ENCODE results near the gene TAF11L10.
"Not testable (repeated sequence)": the region's sequence is repeated elsewhere in the genome, so short reads cannot be mapped to it uniquely, and the experiment has no call there.

DNA sequence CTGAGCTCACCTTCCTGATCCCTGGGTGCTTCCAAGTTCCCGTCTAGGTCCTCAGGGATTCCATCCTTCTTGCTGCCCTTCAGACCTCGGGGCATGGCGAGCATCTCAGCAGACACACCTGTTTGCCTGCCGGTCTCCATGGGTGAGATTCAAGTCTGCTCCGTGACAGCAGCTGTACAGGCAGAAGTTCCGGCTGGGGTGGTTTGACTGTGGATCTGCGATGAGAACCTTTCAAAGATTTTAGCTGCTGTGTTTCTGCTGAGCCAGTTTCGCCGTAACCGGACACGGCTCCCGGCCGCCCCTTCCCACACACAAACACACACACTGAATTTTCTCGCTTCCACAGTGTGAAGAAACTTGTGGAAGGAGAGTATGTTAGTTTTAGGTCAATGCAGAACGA, 3.4 kb downstream of the TAF11L10 start, which contains the start of gene TAF11L9:
- TF ChIP-seq, protein P1, sequence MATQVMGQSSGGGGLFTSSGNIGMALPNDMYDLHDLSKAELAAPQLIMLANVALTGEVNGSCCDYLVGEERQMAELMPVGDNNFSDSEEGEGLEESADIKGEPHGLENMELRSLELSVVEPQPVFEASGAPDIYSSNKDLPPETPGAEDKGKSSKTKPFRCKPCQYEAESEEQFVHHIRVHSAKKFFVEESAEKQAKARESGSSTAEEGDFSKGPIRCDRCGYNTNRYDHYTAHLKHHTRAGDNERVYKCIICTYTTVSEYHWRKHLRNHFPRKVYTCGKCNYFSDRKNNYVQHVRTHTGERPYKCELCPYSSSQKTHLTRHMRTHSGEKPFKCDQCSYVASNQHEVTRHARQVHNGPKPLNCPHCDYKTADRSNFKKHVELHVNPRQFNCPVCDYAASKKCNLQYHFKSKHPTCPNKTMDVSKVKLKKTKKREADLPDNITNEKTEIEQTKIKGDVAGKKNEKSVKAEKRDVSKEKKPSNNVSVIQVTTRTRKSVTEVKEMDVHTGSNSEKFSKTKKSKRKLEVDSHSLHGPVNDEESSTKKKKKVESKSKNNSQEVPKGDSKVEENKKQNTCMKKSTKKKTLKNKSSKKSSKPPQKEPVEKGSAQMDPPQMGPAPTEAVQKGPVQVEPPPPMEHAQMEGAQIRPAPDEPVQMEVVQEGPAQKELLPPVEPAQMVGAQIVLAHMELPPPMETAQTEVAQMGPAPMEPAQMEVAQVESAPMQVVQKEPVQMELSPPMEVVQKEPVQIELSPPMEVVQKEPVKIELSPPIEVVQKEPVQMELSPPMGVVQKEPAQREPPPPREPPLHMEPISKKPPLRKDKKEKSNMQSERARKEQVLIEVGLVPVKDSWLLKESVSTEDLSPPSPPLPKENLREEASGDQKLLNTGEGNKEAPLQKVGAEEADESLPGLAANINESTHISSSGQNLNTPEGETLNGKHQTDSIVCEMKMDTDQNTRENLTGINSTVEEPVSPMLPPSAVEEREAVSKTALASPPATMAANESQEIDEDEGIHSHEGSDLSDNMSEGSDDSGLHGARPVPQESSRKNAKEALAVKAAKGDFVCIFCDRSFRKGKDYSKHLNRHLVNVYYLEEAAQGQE (IDR thresholded peaks at IDR 0.05; ENCODE audit: insufficient read depth in 1 of 2, low read depth in 2 of 2, low read length in 2 of 2): not testable (repeated sequence)
- not testable (repeated sequence) for TF ChIP-seq SIN3A, TAF1 (IDR thresholded peaks at IDR 0.05; ENCODE audit: borderline replicate concordance, insufficient read depth, low read length)
